ENCODE measurements around the gene LIPA.

DNA sequence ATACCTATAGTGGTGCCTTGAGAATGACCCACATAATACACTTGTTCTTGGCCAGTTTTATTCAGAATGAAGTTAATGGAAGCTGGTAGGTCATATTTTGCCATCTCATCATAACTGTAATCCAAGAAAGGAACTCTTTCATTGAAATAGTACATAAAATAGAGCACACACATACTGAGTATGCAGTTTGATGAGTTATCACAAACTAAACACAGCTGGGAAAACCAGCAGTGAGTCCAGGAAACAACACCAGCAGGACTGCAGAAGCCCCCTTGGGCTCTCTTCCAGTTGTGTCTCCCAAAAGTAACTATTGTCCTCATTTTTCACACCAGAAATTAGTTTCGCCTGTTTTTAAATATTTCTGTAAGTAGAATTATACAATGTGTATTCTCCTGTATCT is 24.7 kb downstream of the LIPA start:
- TF ChIP-seq, protein P1, sequence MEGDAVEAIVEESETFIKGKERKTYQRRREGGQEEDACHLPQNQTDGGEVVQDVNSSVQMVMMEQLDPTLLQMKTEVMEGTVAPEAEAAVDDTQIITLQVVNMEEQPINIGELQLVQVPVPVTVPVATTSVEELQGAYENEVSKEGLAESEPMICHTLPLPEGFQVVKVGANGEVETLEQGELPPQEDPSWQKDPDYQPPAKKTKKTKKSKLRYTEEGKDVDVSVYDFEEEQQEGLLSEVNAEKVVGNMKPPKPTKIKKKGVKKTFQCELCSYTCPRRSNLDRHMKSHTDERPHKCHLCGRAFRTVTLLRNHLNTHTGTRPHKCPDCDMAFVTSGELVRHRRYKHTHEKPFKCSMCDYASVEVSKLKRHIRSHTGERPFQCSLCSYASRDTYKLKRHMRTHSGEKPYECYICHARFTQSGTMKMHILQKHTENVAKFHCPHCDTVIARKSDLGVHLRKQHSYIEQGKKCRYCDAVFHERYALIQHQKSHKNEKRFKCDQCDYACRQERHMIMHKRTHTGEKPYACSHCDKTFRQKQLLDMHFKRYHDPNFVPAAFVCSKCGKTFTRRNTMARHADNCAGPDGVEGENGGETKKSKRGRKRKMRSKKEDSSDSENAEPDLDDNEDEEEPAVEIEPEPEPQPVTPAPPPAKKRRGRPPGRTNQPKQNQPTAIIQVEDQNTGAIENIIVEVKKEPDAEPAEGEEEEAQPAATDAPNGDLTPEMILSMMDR (IDR thresholded peaks at IDR 0.05): no peak
- no peak for TF ChIP-seq POLR2AphosphoS5 (IDR thresholded peaks at IDR 0.05)
